Lower leg skin (tissue), 4 donors: ENCODE results near the gene SERPIND1. TPM values are rescaled to one million over a fixed set of nuclear protein-coding genes. Genes with fewer than 3 reads are reported as not detected.

Experiments used
- DNase-seq, 2 donors: peaks; one replicate each; pipeline ENCODE4 v3.0.0-alpha.2; 2019; ENCODE audit warnings: low spot score in 2 of 2
- H3K4me3 ChIP-seq: fragments of 200-600 bp; sonication (generic); 2 replicates; pipeline ENCODE4 v1.5.1; 2017; ENCODE audit warnings: mild to moderate bottlenecking, low read depth; ENCODE audit not compliant: poor library complexity, severe bottlenecking
- POLR2A ChIP-seq, 2 donors: fragments of 450-650 bp; IDR thresholded peaks; one replicate each; pipeline ENCODE4 v1.6.1; 2016 to 2017; ENCODE audit warnings: antibody characterized with exemption in 2 of 2, mild to moderate bottlenecking in 1 of 2, moderate library complexity in 1 of 2
- WGBS, 2 donors: methylation state at CpG; one replicate each; pipeline ENCODE4 v1.1.5; 2018; 5-methylcytosine and 5-hydroxymethylcytosine counted together
- intact Hi-C: fragments of 100-400 bp; cut with DNase I; formaldehyde crosslinking; loops from one replicate; pipeline ENCODE4 v1.15.0; 2023; ENCODE audit warnings: low total_unique reads
- total RNA-seq, 4 donors: library from RNA; depleted of rRNA; stranded (reverse); fragments of >200 nt; gene quantifications; one replicate each; pipeline ENCODE4 v1.1.0, GENCODE V29; 2016
- TF ChIP-seq, protein P1 (sequence below), 3 donors: fragments of 450-650 bp; IDR thresholded peaks; one replicate each; pipeline ENCODE4 v1.5.1; 2016; ENCODE audit warnings: antibody characterized with exemption in 3 of 3, mild to moderate bottlenecking in 3 of 3, moderate library complexity in 2 of 3

SERPIND1 gene
- total RNA-seq, 4 donors from 2014 or later: not detected

DNA sequence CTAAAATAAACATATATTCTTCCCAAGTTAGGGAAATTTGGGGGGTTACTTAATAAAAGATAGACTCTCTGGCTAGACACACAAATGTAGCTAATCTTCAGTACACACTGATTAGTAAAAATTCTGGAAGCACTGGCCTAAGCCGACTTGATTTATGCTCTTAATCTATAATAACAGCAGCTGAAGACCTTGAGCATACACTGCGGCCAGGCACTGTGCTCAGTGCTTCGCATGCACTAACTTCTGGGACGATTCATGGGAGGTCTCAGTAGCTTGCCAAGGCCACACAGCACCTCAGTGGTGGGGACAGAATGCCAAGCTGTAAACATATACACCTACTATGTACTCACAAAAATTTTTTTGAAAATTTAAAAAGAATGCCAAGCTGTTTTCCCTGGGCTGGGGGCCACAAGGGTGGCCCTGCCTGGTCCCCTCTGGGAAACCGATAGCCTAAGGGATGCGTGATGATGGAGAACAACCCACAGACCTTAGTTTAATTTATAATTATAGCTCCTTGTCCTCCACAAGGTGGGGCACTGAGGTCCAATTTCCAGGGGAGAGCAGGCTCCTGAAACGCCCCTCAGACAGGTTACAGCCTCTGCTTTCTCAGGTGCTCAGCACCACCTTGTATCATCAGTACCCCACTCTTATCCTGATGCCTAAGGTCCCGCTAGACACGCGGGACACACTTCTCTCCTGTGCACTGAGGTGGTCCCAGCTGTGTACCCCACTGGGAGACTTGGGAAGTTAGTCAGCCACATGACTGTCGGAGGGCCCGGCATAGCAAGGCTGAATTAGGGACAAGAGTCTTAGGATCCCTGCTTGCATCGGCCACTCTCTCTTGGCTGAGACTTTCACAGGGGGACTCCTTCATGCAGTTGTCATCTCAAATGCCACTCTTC lies 20.1 kb downstream of the SERPIND1 start:
- no peak for DNase-seq
- TF ChIP-seq POLR2A (IDR thresholded peaks at IDR 0.05): no peak
- TF ChIP-seq, protein P1, sequence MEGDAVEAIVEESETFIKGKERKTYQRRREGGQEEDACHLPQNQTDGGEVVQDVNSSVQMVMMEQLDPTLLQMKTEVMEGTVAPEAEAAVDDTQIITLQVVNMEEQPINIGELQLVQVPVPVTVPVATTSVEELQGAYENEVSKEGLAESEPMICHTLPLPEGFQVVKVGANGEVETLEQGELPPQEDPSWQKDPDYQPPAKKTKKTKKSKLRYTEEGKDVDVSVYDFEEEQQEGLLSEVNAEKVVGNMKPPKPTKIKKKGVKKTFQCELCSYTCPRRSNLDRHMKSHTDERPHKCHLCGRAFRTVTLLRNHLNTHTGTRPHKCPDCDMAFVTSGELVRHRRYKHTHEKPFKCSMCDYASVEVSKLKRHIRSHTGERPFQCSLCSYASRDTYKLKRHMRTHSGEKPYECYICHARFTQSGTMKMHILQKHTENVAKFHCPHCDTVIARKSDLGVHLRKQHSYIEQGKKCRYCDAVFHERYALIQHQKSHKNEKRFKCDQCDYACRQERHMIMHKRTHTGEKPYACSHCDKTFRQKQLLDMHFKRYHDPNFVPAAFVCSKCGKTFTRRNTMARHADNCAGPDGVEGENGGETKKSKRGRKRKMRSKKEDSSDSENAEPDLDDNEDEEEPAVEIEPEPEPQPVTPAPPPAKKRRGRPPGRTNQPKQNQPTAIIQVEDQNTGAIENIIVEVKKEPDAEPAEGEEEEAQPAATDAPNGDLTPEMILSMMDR (IDR thresholded peaks at IDR 0.05): no peak
- no peak overlapping the region for H3K4me3 ChIP-seq
- 75 to 76% methylated on average over 13 of the region's 13 CpGs for WGBS, 2 donors
- intact Hi-C loops: no loop called here

DNA sequence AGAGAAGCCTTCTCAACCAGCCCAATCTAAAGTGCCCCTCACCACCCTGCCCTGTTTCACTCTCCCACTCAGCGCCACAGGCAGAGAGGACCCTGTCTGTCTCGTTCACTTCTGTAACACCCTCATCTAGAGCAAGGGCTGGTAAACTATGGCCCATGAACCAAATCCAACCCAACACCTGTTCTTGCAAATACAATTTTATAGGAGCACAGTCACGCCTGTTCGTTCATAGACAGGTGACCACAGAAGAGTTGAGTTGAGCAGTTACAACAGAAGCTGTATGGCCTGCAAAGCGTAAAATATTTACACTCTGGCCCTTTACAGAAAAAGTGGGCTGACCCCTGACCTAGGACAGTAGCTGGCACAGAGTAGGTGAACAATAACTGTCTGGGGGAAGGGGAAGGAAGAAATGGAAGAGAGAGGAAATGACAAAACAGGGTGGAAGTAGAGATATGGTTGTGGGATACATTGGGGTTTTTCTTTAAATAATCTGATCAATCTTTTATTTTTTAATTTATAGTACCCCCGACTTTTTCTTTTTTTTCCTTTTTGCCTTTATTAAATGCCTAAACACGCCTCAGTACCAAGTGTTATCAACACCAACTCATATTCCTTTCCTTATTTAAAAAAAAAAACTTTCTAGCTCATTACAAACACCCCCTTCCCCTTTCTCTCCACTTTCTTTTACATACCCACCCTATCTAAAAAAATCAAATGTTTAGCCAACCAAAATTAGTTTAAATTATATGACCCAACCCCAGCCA lies 20.9 kb downstream of the SERPIND1 start:
- intact Hi-C loops: no loop called here
- no peak for DNase-seq
- no peak overlapping the region for H3K4me3 ChIP-seq
- TF ChIP-seq POLR2A (IDR thresholded peaks at IDR 0.05): no peak
- TF ChIP-seq, protein P1 (IDR thresholded peaks at IDR 0.05): no peak
- 93 to 94% methylated on average over 7 of the region's 7 CpGs for WGBS, 2 donors

DNA sequence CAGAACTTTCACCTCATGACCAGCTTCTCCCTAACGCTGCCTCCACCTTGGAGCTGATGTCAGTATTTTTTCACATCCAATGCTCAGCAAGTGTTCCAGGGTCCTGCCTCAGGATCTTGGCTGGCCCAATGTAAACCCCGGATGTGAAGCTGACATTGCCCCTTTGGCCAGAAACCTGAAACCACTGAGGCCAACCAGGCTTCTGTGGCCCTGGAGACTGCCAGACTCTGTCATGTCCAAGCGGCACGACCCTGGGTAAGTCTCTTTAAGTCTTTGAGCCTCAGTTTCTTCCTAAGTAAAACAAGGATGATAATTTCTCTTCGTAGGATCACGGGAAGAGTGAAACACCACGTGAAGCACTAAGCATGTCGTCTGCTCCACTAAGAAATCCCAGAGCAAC lies 22.8 kb downstream of the SERPIND1 start:
- TF ChIP-seq POLR2A (IDR thresholded peaks at IDR 0.05): no peak
- TF ChIP-seq, protein P1 (IDR thresholded peaks at IDR 0.05): no peak
- no peak for DNase-seq
- 95 to 97% methylated on average over 8 of the region's 8 CpGs for WGBS, 2 donors
- intact Hi-C loops: no loop called here
- H3K4me3 ChIP-seq: no peak overlapping the region

DNA sequence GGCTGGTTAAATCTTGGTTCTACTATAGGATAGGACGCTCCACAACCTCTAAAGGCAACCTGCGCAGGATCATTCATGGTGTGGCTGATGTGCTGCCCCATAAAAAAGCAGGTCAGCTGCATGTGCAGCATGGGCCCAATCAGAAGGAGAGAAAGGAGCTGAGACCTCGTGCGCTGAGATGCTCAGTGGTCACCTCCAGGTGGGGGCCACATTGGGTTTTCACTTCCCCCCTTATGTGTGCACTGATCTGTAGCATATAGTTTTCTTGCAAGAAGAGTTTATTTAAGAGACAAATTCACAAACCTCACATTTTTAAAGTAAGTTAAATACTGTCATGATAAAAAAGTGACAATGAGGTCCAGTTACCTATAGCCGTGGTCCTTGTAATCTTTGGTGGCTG lies 24.3 kb downstream of the SERPIND1 start:
- no peak overlapping the region for H3K4me3 ChIP-seq
- intact Hi-C loops: no loop called here
- no peak for DNase-seq
- TF ChIP-seq, protein P1 (IDR thresholded peaks at IDR 0.05): no peak
- no peak for TF ChIP-seq POLR2A (IDR thresholded peaks at IDR 0.05)
- WGBS, 2 donors: 94 to 95% methylated on average over 5 of the region's 5 CpGs

DNA sequence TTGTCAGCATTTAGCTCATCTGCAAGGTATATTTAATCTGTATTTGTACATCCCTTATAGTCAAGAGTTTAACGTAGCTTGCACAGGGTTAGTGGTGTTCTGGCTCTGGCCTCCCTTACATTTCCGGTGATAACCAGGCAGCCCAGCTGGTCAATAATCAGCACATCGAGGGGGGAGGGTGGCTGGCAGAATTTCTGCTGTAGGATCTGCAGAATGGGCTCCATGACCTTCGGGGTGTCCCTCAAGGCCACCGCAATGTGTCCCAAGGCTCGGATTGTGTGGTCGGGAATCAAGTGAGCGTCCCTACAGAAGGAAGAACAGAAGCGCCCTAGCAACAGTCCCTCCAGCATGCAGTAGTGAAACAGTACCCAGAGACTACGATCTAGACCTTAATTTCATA lies 25.1 kb downstream of the SERPIND1 start:
- no peak for DNase-seq
- intact Hi-C loops: no loop called here
- TF ChIP-seq POLR2A (IDR thresholded peaks at IDR 0.05): no peak
- TF ChIP-seq, protein P1 (IDR thresholded peaks at IDR 0.05): no peak
- 93 to 95% methylated on average over 10 of the region's 10 CpGs for WGBS, 2 donors
- no peak overlapping the region for H3K4me3 ChIP-seq
